Brain pericyte (primary cell): Measurements from ENCODE around the gene RGS9.
"Not testable (repeated sequence)": the region's sequence is repeated elsewhere in the genome, so short reads cannot be mapped to it uniquely, and the experiment has no call there.

ENCODE experiments used
- DNase-seq: peaks from one replicate; pipeline ENCODE4 v3.0.0-alpha.2; 2012; ENCODE audit warnings: low read depth, low spot score

The RGS9 gene

GRCh38 chr17:65137021-65137939 lies at the start of gene RGS9:
TSS of gene RGS9 (plus strand) at chr17:65137370. CDS start at chr17:65137541, 171 bp downstream.
- DNase-seq: no peak

GRCh38 chr17:65088621-65089360 lies 48.4 kb upstream of the RGS9 start:
- no peak for DNase-seq

DNA sequence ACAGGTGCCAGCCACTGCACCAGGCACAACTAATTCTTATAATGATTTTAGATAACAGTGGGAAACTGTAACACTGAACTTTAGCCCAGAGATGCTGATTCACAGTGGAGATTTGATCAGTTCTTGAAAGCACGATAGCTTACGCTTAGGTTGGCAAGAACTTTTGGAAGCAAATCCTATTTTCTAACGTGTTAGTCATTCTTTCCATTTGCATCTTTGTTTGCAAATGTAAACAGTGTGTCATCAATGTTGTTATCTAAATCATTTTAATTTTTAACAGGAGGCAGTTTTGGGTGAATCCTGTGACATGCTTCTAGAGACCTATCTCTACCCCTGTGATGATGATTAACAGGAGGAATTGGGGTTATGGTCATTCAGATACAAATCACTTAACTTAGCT lies 44.9 kb upstream of the RGS9 start:
- no peak for DNase-seq

DNA sequence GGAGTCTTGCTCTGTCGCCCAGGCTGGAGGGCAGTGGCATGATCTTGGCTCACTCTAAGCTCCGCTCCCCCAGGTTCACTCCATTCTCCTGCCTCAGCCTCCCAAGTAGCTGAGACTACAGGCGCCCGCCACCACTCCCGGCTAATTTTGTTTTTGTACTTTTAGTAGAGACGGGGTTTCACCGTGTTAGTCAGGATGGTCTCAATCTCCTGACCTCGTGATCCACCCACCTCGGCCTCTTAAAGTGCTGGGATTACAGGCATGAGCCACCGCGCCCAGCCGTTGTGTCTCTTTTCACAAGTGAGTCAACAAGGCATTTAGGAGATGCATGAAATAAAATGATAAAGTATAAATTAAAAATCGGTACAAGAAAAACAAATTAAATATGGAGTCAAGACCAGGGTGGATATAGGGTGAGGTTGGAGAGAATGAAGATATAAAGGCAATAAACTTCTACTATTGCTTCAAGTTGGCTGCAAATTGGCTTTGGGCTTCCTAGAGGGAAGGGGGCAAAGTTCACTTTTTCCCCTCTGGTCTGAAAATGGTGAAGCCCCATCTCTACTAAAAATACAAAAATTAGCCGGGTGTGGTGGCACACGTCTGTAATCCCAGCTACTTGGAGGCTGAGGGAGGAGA lies 44.3 kb upstream of the RGS9 start:
- not testable (repeated sequence) for DNase-seq

DNA sequence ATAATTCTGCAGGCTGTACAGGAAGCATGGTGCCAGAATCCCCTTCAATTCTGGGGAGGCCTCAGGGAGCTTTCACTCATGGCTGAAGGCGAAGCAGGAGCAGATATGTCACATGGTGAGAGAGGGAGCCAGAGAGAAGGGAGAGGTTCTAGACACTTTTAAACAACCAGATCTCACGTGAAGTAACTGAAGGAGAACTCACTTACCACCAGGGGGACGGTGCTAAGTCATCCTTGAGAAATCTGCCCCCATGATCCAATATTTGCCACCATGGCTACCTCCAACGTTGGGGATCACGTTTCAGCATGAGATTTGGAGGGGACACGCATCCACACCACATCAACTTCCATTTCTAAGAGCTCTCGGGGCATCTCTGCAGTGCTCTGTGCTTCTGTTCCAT lies 43.2 kb upstream of the RGS9 start:
- no peak for DNase-seq

GRCh38 chr17:65095465-65095864 lies 41.7 kb upstream of the RGS9 start:
- DNase-seq: no peak

GRCh38 chr17:65096382-65096781 lies 40.8 kb upstream of the RGS9 start:
- DNase-seq: not testable (repeated sequence)

DNA sequence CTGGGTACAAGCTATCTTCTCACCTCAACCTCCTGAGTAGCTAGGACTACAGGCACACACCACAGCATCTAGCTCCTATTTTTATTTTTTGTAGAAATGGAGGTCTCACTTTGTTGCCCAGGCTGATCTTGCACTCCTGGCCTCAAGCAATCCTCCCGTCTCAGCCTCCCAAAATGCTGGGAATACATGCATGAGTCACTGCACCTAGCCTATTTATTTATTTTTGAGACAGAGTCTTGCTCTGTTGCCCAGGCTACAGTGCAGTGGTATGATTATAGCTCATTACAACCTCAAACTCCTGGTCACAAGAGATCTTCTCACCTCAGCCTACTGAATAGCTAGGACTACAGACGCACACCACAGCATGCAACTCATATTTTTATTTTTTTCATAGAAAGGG lies 40.1 kb upstream of the RGS9 start:
- no peak for DNase-seq

- DNase-seq: no peak
Observed at GRCh38 chr17:65099475-65099874, 37.7 kb upstream of the RGS9 start.

GRCh38 chr17:65099941-65100315 lies 37.2 kb upstream of the RGS9 start:
- DNase-seq: no peak

- no peak for DNase-seq
Observed at GRCh38 chr17:65100316-65101140, 36.6 kb upstream of the RGS9 start.

GRCh38 chr17:65101371-65101770 lies 35.8 kb upstream of the RGS9 start:
- DNase-seq: no peak

DNA sequence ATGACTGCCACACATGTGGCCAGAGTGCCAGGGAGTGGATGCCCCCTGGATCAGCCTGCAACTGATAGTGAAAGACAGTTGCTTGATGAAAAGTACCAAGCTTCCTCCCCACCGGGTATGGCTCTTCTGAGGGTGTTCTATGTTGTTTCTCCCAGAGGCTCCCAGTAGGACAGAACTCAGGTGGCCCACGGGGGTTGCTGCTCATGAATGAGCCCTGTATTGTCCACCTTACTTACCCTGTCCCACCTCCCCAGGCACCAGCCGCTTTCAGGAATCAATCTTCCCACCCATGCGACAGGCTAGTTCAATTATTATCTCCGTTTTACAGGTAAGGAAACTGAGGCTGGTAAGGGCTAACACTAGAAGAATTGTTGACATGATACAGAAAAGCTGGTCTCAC lies 34.9 kb upstream of the RGS9 start:
- DNase-seq: no peak

DNA sequence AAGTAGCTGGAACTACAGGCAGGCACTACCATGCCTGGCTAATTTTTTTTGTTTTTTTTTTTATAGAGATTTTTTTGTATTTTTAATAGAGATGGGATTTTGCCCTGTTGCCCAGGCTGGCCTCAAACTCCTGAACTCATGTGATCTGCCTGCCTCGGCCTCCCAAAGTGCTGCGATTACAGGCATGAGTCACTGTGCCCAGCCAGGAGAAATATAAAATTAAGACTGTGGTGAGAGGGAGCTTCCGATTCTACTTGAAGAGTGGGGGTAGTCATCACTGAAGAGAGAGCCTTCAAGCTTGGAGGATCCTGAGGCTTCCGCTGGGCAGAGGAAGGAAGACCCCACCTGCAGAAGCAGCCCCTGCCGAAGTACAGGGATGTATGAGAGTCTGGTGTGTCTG lies 34.4 kb upstream of the RGS9 start:
- DNase-seq: no peak

- DNase-seq: no peak
Observed at GRCh38 chr17:65103431-65103830, 33.7 kb upstream of the RGS9 start.

- no peak for DNase-seq
Observed at GRCh38 chr17:65103896-65104295, 33.3 kb upstream of the RGS9 start.

DNA sequence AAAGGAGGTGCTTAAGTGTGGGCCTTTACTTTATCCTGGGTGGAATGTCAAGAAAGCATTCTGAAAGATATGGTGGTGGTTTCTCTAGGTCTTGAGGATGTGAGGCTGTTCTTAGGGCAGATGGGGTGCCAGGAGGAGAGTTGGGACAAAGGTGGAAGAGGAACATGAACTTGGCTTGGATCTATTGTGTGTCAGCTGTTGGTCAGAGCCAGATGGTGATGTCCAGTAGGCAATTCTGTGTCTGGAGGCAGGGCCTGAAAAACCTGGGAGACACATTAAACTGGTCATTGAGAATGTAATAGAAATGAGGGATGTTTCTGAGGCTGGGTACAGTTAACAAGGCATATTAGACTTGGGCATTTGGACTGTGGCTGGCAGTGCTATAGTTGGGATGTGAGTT lies 32.6 kb upstream of the RGS9 start:
- DNase-seq: no peak

- no peak for DNase-seq
Observed at GRCh38 chr17:65104973-65105372, 32.2 kb upstream of the RGS9 start.

DNA sequence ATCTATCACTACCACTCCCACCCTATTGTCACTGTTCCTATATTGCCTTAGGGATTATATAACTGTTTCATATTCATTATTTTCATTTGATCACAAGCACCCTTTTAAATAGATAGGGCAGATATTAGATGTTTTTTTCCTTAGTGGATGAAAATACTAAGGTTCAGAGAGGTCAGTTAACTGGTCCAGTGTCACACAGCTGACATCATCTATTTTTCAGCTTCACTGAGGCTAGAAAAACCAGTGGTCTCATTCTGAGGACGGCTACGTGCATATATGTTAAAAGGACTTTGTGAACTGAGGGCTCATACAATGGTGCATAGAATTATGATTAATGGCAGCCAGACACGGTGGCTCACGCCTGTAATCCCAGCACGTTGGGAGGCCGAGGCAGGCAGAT lies 29.0 kb upstream of the RGS9 start:
- no peak for DNase-seq

DNA sequence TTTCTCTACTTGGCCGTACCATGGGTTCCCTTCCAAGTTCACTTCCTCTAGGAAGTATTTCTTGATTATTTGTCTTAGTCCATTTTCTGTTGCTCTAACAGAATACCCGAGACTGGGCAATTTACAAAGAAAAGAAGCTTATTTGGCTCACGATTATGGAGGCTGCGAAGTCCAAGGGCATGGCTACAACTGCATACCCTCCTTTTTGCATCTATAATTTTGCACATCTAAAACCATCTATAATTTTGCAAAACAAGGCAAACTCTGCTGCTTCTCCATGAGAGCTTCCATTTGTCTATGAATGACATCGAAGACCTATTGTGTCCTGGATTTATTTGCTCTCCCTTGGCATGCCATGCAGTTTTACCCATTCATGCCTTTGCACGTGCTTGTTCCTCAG lies 27.6 kb upstream of the RGS9 start:
- DNase-seq: no peak

- no peak for DNase-seq
Observed at GRCh38 chr17:65109990-65110680, 27.0 kb upstream of the RGS9 start.
